Germinal center (tissue), 1 donor: ENCODE results near the gene EEF2K.

Experiments used
- DNase-seq: peaks from one replicate; pipeline ENCODE4 v3.0.0; 2012; ENCODE audit warnings: mixed read lengths, low spot score

The EEF2K gene

GRCh38 chr16:22253272-22253671, 47.2 kb downstream of the EEF2K start:
- no peak for DNase-seq

- DNase-seq, result no peak
Observed at GRCh38 chr16:22255335-22255734, 49.3 kb downstream of the EEF2K start.

GRCh38 chr16:22257440-22257839, 51.4 kb downstream of the EEF2K start:
- DNase-seq, result no peak

GRCh38 chr16:22260490-22260889, 54.4 kb downstream of the EEF2K start:
- DNase-seq, result no peak

GRCh38 chr16:22262460-22262859, 56.4 kb downstream of the EEF2K start:
- no peak for DNase-seq

GRCh38 chr16:22264786-22265185, 58.7 kb downstream of the EEF2K start:
- no peak for DNase-seq

- DNase-seq, result no peak
Observed at GRCh38 chr16:22265351-22265750, 59.3 kb downstream of the EEF2K start.

GRCh38 chr16:22266546-22266945, 60.5 kb downstream of the EEF2K start:
- no peak for DNase-seq

- no peak for DNase-seq
Observed at GRCh38 chr16:22267764-22268163, 61.7 kb downstream of the EEF2K start.

GRCh38 chr16:22270525-22270924, 64.4 kb downstream of the EEF2K start:
- DNase-seq, result no peak

GRCh38 chr16:22272870-22273650, 67.0 kb downstream of the EEF2K start:
- no peak for DNase-seq

- DNase-seq, result no peak
Observed at GRCh38 chr16:22274916-22275315, 68.8 kb downstream of the EEF2K start.

GRCh38 chr16:22278441-22279230, 72.6 kb downstream of the EEF2K start:
- DNase-seq, result no peak

GRCh38 chr16:22282254-22282892, 76.3 kb downstream of the EEF2K start:
- no peak for DNase-seq

- DNase-seq, result no peak
Observed at GRCh38 chr16:22284637-22285036, 78.6 kb downstream of the EEF2K start.

- no peak for DNase-seq
Observed at GRCh38 chr16:22285080-22285479, 79.0 kb downstream of the EEF2K start.

- no peak for DNase-seq
Observed at GRCh38 chr16:22291020-22291419, 84.9 kb downstream of the EEF2K start.

- DNase-seq, result no peak
Observed at GRCh38 chr16:22291860-22292318, 85.8 kb downstream of the EEF2K start.

- DNase-seq, result no peak
Observed at GRCh38 chr16:22292320-22292719, 86.2 kb downstream of the EEF2K start.

- no peak for DNase-seq
Observed at GRCh38 chr16:22293137-22294106, 87.3 kb downstream of the EEF2K start.
